NCI-H1417 treated with DMSO at 0.1 percent for 48 hours (cell line): ENCODE measurements around the gene SLC9A2.

ENCODE experiments used
- DNase-seq: peaks from one replicate; lab custom pipeline; 2025; lab: John Stamatoyannopoulos, UW

Gene SLC9A2

GRCh38 chr2:102674836-102675235, 55.5 kb downstream of the SLC9A2 start:
- no peak for DNase-seq

DNA sequence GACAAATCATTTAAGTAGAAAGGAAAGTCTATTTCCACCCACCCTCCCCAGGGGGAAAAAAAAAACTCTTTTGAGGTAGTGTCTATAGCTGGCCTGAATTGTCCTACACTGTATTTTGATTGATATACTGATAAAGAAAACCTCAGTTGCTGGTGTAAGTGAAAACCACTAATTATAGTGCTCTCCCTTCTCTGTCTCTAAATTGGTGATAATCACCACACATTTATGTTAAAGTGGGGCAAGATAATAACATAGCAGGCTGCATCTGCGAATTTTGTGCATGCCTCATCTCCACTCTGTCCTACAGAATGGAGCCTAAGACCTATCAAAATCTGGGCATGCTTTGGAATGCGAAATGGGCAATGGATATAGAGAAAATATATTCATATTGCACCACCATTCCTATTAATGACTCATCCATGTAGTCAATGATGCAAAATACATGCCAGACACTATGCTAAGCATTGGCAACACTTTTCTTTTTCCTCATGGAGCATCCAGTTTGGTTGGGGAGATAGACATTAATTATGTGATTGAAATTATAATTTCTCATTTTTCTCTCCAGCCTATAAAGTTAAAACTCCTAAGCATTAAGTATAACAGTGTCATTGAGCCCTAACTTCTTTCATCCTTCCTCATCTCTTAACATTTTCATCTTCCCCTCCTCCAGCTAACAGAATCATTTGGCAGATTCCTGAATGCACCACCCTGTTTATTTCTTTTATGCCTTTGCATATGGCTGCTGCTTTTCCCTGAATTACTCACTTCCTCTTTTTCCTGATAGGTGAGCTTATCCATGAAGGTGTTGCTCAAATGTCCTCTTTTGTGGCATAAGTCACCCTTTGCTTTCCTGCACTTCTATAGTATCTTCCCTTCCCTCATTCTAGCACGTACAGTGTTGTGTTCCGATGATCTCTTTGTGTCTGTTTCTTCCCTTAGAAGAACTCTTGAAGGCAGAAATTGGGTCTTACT, 58.2 kb downstream of the SLC9A2 start:
- no peak for DNase-seq

- no peak for DNase-seq
These were observed 59.1 kb downstream of the SLC9A2 start for GRCh38 chr2:102678442-102678841.

DNA sequence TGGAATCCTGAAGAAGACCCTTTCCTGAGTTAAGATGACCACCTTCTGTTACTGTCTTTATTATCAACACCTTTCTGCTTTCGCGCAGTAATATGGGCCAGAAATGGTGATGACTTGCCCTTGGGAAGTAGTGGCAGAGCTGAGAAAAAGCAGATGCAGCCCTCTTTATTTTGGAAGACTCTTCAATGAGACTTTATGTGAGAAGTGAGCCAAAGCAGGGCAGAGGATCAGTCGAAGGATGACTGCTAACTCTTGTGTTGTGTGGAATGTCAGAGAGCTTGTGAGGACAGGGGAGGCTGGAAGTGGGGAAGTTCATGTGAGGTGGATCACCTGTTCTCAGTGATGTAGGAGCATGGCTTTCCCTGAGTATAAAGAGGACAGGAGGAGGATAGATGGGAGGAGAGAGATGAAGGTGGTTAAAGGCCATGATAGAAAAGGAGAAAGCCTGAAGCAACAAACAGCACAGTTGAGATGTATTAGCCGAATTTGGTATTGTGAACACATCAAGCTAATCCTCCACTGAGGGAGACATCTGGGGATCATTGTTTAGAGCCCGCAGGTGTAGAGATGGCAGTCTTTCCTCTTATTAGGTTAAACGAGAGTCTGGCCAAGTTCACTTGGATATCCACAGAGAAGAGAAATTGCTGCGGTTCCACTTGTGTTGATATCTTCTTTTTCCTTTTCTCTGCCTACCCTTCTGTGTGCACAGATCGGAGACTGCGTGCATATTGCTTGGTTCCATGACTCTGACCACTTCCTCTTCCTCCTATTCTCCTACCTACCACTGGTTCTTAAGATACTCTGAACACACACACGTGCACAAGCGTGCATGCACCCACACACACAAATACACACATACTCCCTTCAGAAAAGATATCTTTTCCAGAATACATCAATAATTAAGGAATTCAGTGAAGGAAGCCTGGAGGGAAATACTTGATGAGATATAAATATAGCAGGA, 67.4 kb downstream of the SLC9A2 start:
- no peak for DNase-seq

DNA sequence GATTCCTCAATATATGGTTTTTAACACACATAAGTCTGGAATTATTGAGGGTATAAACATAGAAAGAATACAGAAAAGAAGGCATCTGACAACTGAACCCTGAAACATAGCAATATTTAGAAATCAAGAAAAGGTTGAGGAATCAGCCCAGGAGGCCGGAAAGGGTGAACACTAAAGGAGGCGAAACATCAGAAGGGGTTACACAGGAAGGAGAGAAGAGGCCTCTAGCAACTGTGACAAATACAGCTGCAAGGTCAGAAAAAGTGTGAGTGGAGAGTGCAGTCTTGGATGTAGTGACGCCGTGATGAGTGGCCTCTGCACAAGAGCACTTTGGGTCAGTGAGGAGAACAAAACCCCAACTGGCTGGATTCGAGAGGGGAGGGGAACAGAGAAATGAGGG, 70.7 kb downstream of the SLC9A2 start:
- DNase-seq: no peak

- DNase-seq: no peak
These were observed 77.1 kb downstream of the SLC9A2 start for GRCh38 chr2:102696463-102696862.

GRCh38 chr2:102698369-102699111, 79.2 kb downstream of the SLC9A2 start:
- DNase-seq: no peak

DNA sequence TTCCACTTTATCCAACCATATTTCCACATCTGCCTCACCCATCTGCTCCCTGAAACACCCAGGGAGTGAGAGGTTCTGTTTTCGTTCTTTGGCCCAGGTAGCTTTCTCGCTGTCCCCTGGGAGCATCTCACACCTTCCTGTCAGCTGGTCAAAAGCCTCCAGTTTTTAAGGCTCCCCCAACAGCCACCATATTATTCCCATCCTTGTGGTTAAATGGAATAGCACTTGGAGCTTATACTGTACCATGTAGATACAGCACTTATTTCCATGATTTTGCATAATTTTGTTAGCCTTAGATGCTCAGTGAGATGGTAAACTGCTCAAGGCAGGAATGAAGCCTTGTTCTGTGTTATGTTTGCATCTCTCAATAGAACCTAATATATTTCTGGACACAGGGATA, 84.0 kb downstream of the SLC9A2 start:
- DNase-seq: no peak

DNA sequence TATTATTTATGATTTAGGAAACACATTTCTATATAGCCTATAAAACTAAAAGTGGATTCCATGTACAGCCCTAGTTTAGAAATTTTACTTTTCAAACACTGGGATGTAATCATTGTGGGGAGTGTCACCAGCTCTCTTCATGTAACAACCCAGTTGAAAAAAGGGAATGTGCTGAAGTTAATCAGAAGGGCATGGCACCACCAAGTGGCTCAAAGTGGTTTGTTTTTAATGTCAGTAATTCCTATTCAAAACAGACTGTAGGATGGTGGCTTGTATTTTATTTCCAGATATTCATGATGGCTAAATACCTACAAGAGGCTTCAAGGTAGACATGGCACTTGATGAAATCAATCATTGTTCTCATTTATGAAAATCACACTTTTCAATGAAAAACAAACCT, 84.4 kb downstream of the SLC9A2 start:
- no peak for DNase-seq

- no peak for DNase-seq
These were observed 85.2 kb downstream of the SLC9A2 start for GRCh38 chr2:102704531-102704930.

DNA sequence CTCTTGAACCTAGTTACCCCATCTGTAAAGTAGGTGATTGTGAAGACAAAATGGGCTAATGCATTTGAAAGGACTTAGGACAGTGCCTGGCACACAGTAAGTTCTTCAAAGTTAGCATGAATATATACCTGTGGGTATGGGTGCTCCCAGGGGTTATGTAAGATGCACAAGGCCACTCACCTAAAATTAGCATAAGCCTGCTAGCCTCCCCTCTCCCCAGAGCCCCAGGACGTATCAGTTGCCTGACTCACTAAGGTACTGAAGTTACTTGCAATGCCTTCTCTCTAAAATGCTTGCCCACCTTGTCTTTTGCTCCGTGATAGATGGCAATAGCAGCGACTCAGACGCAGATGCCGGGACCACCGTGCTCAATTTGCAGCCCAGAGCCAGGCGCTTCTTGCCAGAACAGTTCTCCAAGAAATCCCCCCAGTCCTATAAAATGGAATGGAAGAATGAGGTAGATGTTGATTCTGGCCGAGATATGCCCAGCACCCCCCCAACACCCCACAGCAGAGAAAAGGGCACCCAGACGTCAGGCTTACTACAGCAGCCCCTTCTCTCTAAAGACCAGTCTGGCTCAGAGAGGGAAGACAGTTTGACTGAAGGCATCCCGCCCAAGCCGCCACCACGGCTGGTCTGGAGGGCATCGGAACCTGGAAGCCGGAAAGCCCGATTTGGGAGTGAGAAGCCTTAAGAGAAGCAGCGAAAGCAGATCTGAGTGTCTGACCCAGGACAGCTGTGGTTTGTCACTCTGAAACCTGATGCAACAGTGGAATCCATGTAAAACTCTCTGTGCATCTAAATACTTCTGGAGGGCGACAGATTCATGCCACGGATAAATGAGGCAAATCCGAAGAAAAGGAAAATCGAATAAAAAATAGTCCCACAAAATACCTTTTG, 88.7 kb downstream of the SLC9A2 start:
- DNase-seq: no peak

DNA sequence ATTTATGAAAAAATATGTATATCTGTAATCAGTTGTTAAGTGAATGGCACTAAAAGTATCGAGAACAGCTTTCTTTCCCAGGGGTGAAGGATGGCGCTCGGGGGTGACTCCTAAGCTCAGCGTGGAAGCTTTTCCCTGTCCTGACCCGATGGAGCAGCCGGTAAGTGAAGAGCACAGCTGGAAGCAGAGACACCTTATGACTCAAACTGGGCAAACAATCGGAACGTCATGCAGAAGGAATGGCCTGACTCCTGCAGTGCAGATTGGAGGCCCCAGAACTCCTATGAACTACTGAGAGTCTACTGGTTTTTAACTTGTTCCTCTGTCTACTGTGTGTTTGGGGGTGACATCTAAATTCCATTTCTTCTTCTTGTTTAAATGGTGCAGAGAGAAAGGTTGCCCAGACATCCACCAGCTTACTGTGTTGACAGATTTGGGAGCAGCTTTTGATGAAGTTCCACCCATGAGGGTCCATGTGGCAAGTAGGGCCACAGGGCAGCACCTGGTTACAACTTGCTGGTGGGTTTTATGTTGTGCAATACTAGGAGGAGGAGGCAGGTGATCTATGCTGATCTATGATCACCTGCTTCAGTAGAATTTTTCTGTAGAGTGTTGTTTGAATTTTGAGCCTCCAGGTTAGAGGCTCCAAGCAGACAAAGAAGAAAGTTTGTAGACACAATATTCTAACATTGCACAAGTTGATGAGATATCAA, 89.7 kb downstream of the SLC9A2 start:
- no peak for DNase-seq

GRCh38 chr2:102717308-102718018, 98.1 kb downstream of the SLC9A2 start:
- DNase-seq: no peak

- DNase-seq: no peak
These were observed 99.3 kb downstream of the SLC9A2 start for GRCh38 chr2:102718387-102719316.

DNA sequence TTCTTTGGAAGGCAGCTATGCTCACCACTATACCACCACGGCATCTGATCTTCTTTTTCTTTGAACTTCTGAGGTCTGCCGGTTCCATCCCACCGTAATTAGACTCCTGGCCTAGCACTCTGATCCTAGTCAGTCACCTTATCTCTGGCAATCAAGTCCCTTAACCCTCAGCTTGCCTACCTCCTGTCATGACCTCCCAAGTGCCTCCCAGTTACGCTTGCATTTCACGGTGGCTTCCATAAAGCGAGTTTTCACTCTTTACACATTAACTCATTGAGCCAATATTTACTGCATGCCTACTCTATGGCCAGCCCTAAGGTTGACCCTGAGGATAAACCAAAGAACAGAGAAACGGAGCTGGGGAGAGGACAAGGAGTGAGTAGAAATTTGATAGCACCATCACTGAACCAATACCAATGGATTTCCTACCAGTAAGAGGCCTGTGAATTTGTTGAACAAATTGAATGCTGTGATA, 104.7 kb downstream of the SLC9A2 start:
- DNase-seq: no peak

DNA sequence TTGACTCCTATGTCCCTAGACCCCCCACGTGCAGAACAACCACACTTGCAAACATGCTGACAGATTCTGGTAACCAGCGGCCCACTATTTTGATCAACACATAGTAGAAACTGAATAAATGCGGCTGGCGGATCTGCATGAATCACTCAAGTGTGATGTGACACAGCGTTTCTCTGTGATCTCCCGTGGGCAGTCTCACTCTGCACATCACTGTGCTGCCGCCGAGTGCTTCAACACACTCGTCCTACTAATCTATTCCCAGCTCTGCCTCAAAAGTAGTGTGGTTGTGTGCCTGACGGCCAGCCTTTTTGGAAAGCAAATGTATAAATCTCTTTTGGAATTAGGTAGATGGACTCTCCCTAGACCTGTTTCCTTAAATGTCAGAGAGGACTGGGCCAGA, 105.2 kb downstream of the SLC9A2 start:
- DNase-seq: no peak

- DNase-seq: no peak
These were observed 107.1 kb downstream of the SLC9A2 start for GRCh38 chr2:102726128-102727087.
